Measurements from ENCODE around the gene DCLK3.

DNA sequence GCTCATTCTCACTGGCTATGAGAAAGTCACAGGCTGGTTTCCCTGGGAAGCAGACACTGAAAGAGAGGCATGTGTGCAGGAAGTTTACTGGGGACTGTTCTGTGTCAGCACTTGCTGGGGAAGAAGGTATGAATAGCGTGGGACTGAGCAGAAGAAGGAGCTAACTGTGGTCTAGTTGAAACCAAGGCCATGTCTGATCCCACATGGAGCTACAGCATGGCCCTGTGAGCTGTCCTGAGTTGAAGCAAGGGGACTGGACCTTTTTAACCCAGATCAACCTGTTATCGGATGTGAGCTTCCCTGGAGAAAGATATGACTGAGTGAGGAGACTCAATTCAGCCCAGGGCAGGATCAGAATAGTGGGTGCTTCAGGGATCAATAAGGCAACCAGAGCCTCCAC is 53.7 kb downstream of the DCLK3 start:
- no peak for TF ChIP-seq EZH2 (IDR thresholded peaks at IDR 0.05; ENCODE audit: low read length)
- no peak for TF ChIP-seq CTCF (optimal IDR thresholded peaks at IDR 0.05 in 1 of 3, IDR thresholded peaks at IDR 0.05 in 1 of 3, conservative IDR thresholded peaks at IDR 0.05 in 1 of 3; ENCODE audit: extremely low read depth in 1 of 3, insufficient read depth in 2 of 3, low read length in 3 of 3)

All from keratinocyte (primary cell).